LoVo (cell line): Measurements from ENCODE around the gene ZBTB7C.

Experiments used
- DNase-seq: peaks from one replicate; pipeline ENCODE4 v3.0.0-alpha.2; 2016; ENCODE audit warnings: low spot score

ZBTB7C gene

DNA sequence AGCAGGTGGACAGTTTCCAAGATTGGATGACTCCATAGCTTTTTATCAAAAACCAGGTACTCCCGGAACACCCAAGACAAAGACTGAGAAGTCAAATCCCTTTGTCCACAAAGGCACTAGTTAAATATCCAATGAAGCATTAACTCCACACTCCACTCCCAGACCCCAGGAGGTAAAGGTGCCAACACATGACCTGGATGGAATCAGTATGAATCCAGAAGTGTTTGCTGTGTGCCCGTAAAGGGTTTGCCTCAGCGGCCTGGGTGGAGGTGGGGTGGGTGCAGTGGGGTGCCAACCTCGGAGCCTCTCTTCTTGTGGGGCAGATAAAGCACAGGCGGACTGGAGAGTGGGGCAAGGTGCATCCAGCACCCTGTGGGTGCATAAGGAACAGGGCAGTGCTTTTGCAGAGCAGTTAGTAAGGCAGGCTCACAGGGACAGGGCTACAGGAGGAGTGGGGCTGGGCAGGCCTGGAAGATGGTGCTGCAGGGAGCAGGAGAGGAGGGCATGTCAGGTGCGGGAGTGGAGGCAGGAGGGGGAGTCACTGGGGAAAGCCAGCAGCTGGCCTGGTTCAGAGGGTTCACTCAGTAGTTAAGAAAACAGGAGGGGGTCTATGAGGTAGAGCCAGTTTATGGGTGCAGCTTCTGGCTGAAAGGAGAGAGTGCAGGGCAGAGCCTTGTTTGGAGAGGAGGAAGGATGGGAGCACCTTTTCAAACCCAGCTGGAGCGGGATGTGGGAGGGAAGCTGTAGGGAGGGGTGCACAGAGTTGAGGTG, 270.3 kb downstream of the ZBTB7C start:
- DNase-seq = peak; percentile 36

DNA sequence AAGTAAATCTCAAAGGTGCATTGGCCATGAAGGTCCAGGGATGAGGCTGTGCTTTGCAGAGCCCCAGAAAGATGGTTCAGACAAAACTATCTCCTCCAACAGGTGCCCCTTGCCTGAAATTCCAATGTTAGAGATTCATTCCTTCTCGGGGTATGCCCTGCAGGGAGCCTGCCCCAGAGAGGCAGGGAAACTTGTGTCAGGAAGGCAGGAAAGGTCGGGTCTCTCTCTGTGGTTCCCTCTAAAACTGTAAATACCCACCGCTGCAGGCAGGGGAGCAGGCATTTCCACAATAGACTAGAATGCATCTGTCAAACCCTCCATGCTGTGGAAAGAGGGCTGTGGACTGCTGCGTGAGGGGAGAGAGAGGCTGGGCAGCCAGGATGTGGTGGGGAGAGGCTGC, 271.0 kb downstream of the ZBTB7C start:
- DNase-seq = no peak

DNA sequence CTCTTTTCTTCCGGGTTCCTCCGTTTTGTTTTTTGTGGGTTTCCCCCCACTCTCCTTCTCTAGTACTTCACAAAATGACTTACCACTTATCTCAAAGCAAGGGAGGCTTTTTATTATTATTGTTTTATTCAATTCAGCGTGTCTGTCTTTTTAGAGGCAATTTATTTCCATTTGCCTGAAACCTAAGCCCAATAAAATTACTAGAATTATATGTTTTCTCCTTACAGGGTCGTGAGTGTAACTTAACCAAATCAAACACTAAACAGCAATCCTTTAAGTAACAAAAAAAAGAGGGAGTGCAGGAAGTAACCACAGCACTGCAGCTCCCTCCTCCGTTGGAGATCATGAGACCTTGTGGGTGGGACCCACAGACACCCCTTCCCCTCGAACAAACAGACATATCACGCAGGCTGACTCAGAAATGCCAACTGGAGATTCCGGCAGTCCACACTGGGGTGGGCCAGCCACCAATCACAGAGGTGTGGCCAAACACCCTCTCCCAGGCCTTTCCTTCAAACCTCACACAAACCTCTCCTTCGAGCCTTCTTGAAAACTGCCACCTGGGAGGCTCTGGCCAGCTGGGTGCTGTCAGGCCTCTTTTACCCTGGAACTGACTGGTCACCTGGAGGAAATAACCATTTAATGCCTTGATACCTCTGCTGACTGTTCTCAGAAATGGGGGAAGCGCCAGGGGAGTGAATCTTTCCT, 271.7 kb downstream of the ZBTB7C start:
- DNase-seq = peak; percentile 64

DNA sequence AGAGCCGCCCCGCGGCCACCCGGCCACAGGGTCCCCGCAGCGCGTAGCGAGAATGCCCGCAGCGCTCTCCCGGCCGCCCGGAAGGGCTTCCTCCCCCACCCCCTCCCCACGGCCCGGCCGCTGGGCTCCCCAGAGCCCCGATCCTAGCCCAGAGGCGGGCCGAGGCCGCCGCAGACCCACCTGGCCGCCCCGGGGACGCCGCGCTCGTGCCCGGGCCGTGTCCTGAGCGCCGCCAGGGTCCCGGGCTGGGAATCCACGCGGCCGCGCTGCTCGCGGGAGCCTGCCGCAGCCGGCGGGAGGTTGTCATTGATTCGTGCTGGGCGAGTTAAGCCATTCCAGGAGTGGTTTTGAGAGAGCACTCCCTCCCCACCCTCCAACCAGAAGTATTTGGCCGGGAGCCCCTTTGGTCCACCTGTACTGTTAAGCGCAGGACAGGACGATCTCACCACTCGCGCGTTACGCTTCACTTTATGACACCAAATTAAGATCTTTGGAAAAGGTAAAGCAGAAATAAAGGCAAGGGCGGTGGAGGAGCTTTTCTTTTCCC, 272.3 kb downstream of the ZBTB7C start:
- peak; percentile 52 for DNase-seq

DNA sequence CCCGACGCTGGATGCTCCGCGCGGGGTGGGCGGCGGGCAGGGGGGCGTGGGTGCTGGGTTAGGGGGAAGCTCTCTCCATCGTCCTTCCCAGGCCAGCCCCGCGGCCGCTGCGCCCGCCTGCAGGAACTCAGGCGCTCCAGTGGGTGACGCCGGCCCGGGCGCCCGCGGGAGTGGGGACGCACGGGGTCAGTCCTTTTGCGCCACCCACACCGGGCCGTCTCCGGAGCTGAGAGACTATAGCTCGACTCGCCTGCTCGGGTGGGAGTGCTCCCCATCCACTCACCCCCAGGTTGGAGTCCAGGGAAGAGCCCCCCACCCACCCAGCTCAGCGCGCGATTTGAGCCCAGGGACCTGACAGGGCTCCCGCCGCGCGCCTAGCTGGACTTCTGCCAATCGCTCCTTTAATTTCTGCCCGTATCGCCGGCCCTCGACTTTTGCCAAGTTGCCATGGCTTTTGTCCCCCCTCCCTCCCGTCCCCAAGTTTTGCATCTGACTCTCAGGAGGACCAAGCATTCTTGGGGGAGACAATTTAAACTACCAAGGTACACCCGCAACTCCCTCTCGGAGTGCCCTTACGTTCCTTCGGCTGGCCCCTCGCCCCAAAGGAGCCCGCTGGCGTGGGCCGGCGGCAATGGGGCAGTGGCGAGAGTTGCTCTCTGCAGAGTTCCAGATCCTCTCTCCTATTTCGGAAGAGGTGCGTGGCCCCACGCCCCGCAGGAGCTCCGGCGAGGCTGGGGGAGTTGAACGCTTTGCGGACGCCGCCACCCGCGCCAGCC, 272.9 kb downstream of the ZBTB7C start:
- no peak for DNase-seq

DNA sequence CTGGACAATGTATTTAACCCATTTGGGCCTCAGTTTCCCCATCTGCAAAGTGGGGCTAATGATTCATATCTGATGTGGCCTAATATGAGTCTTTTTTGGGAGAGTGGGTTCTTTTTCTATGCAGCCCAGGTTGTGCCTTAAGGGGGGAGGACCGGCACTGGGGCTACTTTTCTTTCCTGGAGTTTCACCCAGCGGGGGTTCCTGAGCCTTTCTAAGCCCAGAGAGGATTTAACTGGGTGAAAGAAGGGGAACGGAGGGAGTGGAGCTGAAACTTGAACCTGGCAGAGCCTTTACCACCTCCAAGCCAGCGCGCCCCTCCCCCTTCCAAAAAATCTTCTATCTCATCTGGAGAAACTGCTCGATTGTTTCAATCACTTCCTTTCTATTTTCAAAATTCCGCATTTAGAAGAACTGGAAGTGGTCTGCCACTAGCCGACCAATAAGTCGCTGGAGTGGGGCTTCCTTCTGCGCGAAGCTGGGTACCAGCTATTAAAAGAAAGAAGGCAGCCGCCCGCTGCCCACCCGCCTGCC, 273.7 kb downstream of the ZBTB7C start:
- DNase-seq = no peak

DNA sequence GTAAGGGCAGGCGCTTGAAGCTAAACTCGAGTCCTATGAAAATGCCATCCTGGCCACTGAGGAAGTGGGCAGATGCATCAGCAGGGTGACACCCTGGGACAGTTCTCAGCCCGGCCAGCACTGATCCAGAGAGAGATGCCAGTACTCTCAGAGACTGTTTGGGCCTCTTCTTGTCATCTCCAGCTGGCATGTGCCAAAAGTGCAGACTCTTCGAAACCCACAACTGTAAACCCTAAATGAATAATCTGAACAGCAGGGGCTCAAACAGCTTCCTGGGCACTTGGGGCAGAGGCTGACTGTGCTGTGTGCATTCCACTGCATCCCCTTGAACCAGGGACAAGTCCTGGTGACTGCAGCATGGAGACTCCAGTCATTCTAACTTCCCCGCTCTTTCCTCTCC, 274.6 kb downstream of the ZBTB7C start:
- DNase-seq = no peak

DNA sequence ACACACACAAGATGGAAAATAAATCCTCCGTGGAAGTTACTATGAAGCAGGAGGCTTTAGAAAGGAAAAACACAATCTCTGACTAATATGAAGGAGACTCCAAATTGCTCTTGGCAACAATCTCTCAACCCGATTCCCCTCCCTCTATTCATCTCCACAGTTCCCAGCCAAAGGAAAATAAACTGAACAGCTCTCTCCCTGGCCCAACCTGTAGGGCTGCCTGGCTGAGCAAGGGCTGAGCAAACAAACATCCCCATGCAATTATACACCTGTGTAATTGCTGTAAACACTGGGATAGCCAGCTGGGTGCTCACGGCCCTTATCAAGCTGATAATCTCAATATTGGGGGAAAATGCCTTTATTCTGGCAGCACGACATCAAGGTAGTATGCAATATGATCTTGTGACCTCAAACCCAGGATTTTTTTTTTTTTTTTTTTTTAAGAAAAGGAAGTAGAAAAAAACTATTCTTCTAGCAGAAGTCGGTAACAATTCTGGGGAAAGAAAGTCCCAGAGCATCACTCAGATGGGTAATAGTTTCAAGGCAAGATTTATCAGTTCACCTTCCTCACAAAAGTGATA, 275.4 kb downstream of the ZBTB7C start:
- peak; percentile 74 for DNase-seq

DNA sequence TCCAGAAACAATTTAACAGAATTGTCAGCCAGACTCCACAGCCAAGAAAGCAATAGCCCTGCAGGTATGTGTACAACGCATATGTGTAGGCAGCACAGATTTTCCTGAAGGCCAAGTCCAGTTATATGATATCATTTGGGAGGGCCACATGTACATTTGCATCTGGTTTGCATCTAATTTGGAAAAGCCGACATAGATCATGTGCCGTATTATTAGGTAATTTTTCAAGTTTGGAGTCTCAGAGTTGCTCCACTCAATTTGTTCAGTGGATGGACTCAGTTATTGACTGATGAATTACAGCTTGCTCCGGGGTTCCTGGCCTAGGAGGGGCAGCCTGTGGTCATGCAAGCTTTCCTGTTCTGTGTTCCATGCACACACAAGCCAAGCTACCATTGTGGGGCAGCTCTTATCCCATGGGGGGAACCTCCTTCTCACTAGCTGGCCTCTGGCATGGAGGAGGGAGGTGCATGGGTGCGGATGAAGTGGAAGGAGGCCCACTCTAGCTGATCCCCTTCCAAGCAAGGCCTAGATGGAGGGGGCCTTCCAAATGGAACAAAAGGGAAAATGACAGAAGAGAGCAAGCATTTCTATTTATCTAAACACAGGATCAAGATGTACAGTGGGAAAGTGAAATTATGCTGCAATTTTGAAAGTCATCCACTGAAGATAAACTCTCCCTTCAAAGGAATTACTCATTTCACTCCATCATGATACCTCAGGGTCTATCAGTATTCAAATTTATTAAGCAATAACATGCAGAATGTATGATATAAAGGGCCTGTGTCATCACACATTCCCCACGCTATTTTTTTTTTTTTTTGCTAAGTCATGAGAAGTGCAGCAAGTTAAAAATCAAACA, 276.2 kb downstream of the ZBTB7C start:
- DNase-seq = no peak

DNA sequence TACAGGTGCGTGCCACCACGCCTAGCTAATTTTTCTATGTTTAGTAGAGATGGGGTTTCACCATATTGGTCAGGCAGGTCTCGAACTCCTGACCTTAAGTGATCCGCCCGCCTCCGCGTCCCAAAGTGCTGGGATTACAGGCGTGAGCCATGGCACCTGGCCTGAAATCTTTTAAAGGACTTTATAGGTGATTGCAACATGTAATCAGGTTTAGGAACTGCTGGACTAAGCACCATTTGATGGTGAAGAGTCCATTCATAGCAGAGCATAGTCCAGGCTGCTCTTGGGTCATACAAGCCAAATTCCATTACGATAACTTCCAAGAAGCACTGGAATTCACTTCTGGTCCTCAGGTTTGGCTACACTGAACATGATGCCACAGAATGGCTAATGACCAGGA, 278.1 kb downstream of the ZBTB7C start:
- no peak for DNase-seq

DNA sequence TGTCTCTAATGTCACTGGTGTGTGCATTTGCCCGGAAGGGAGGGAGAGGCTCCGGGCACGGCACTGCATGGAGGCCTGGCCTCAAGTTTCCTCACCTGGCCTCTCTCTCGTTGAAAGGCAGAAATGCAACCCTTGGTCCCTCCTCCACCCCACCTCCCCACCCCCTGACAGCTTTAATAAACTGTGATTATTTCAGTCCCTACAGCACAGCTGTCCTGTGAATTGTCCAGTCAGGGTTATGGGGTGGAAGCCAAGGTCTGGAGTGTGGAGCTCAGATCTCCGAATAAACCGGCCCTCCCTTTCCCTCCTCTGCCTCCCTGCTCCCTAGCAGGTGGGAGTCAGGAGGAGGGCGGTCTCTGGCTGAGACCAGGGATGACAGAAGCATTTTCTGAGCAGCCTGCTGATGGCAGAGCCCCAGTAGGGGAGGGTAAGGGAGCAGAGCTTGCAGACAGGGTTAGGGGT, 279.5 kb downstream of the ZBTB7C start:
- DNase-seq = no peak

DNA sequence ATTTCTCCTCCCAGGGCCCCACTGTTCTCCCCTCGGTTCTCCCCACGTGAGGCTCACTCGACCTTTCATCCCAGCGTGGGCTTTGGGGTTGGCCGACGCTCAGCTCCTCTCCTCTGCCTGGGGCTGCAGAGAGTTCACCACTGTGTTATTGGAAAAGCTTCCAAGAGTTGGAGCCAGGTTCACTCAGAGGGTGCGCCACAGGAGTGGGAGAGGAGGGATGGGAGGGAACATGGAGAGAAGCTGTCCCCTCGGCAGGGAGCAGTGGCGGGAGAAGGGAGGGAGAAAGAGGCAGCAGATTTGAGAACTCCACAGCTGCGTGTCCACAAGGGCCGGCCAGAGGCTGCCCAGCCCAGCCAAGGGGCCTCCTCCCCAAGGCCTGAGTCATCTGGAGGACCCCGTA, 281.6 kb downstream of the ZBTB7C start:
- DNase-seq = no peak

DNA sequence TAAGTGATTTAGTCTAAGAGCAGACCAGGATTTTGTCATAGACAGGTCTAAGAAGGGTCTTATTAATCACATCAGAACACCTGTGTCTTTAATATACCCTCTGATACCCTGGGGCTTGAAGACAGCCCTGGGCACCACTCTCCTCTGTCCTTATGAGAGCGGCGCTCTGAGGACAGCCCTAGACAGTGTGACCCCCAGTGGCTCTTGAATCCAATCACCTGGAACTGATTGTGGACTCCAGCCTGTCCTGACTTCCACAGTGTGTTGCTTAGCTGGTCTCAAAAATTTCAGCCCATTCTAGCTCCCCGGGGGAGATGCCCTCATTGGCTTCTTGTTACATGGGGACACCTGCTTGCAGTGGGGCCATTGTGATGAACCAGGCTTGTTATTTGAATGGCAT, 282.9 kb downstream of the ZBTB7C start:
- DNase-seq = no peak

DNA sequence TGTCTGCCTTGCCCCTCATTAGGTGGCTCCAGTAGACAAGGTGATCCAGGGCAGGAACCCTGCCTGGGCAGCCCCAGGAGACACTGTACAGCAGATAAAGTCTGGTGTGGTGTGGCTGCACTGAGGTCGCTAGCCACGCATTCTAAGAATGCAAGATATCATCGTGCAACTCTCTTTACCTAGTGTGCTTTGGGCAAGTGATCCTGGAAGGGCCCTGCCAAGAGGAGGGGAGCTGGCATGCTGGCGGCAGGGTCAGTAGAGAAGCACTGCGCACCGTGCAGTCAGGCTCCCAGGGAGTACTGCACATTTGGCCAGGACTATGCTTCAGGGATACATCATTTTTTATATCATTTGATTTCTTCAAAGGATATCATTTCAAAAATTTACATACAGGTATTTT, 283.5 kb downstream of the ZBTB7C start:
- DNase-seq = no peak

DNA sequence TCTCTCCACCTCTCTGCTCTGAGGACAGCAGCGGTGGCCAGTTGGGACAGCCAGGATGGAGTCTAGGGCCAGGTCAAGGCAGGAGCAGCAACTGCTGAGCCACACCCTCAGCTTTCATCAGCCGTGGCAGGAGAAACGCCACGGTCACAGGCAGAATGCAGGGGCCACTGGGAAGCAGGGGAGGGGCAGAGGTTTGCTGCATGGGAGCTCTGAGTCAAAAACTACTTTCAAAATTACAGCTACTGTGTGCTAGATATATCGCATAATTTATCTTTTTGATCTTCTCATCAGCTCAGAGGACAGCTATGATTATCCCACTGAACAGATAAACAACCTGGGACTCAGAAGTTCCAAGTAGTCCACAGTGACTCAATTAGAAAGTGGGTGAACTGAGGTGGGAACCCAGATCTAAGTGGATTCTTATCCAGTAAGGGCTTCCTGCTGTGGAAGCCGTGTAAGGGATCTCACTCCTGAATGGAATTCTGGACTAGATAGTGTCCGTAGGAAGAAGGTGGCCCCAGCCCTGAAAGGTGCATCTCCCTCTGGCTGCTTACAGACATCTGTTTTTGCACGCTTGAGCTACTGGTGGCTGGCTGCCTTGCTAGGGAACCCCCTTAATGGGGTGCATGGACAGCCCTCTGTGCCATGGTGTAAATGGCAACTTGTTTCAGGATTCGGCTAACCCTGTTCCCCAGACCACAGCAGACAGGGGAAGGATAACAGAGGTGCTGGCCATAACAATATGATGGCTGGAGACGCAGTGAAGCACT, 284.1 kb downstream of the ZBTB7C start:
- DNase-seq = no peak

DNA sequence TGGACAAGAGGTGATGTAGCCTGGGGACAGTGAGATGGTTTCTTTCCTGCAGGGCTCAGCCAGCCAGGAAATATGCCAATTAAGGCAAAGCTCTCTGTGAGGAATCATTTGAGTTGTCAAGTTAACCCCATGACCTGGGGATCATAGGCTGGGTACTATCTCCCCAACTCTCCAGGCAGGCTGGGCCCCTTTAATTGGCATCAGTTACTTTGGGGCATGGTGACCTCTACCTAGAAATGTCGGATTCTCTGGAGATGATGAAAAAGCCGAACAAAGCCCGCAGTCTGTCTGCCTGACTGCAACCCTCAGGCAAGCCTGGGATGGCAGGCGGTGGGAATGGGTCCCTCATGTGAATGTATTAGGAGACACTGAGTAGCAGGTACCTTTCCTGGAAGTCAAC, 285.2 kb downstream of the ZBTB7C start:
- no peak for DNase-seq

DNA sequence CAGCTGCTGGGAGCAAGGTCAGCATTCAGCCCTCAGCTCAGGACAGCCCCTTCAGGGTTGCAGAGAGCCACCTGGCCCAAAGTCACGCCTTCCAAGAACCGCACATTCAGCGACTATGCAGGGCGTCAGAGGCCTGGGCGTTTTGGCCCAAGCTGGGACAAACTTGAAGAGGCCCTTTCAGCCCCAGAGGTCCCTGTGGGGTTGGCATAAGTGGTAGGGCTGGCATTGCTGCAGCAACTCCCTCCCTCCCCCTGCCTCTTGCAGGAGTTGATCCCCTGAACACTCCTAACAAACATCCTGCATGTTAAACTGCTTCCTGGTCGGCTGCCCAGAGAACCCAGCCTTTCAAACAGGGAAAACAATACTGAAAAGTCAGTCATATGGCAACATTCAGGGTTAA, 285.9 kb downstream of the ZBTB7C start:
- no peak for DNase-seq

DNA sequence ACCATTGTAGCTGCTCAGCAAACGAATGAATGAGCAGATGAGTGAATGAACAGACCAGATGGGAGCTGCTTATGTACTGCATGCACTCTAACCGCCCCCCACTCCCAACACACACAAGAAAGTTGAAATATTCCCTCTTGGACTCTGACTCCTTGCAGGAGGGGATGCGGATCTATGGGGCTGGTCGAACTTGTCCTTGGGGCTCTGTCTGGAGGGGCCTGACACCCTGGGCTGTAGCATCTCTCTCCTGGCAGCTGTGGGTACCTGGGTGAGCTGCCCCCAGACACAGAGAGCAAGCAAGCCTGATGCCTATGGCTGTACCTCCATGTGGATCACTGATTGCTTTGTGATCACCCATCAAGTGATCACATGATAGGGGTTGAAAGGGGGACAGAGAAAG, 286.4 kb downstream of the ZBTB7C start:
- DNase-seq = no peak

DNA sequence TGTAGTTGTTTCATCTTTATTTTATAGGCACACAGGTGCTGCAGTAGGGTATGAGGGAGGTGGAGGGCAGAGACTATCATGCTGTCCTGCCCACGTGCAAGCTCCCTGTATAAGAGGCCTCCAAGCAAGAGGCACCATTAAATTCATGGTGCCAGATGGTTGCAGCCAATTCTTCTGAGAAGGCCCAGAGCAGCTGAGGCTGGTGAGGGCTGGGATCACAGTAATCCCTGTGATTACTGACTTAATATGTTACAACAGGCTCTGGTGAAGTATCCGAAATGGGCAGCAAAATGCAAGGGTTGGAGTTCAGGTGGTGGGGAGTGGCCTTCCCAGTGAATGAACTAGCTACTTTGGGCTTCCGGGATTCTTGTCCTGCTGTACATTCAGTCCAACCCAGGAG, 286.8 kb downstream of the ZBTB7C start:
- DNase-seq = no peak

DNA sequence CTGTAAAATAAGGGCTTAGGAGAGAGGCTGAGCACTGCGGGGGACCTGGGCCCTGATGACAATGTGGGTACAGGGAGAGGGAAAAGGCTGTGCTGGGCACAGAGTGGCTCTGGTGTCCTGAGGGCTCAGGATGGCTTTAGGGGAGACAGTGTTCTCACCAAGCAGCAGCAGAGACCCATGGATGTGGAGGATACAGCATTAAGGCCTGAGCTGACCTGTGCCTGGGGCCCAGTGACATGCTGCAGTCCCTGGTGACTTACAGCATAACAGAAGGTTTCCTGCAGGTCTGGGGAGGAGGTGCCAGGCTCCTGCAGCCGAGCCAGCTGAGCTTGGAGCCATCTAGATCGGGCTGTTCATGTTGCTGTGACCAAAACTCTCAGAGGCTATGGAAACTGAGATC, 287.4 kb downstream of the ZBTB7C start:
- no peak for DNase-seq
